ENCODE measurements around the gene ZNF81. TPM values are rescaled to one million over a fixed set of nuclear protein-coding genes. Genes with fewer than 3 reads are reported as not detected.

The ZNF81 gene
- total and polyA plus RNA-seq, 2 of the 4 experiments (the other 2 are of a cell fraction), result 2.1 to 4.5 TPM

DNA sequence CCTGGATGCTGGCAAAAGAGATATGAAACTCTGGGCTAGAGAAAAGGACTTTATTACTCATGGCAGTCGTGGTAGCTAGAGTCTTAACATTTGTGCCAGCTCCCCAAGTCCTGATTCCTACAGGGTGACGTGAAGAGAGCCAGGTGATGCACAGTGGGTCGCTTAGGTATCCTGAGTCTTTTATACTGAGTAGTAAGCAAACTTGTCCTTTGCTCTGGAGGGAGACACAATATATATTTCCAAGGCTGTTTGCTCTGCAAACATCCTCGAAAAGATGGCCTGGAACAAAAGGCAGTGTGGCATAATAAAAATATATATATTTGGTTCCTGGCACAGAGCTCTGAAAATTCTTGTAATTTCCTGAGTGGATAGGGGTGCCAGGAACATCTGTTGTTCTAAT lies 23.0 kb downstream of the ZNF81 start:
- no peak overlapping the region for H3K56ac ChIP-seq (ENCODE audit: extremely low read depth, insufficient read depth, low read length)
- no peaks in the 10 kb centered on the region for H3K9me1 ChIP-seq (ENCODE audit: insufficient read depth, low read length)
- no peak overlapping the region for H3K27ac ChIP-seq (ENCODE audit: insufficient read depth, low read length)
- TF ChIP-seq SMC3 (IDR thresholded peaks at IDR 0.05; ENCODE audit: low read depth, low read length) (no peak), POLR2A (IDR thresholded peaks at IDR 0.05; ENCODE audit: low read depth, low read length) (no peak), MAFK (IDR thresholded peaks at IDR 0.05; ENCODE audit: low read depth, low read length) (no peak), CEBPB (IDR thresholded peaks at IDR 0.05; ENCODE audit: low read depth, low read length) (no peak), NFE2L2 (IDR thresholded peaks at IDR 0.05; ENCODE audit: low read depth, low read length) (no peak)
- TF ChIP-seq, protein P1, sequence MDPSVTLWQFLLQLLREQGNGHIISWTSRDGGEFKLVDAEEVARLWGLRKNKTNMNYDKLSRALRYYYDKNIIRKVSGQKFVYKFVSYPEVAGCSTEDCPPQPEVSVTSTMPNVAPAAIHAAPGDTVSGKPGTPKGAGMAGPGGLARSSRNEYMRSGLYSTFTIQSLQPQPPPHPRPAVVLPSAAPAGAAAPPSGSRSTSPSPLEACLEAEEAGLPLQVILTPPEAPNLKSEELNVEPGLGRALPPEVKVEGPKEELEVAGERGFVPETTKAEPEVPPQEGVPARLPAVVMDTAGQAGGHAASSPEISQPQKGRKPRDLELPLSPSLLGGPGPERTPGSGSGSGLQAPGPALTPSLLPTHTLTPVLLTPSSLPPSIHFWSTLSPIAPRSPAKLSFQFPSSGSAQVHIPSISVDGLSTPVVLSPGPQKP (IDR thresholded peaks at IDR 0.05; ENCODE audit: borderline replicate concordance, low read depth, low read length), result no peak
- TF ChIP-seq, protein P2, sequence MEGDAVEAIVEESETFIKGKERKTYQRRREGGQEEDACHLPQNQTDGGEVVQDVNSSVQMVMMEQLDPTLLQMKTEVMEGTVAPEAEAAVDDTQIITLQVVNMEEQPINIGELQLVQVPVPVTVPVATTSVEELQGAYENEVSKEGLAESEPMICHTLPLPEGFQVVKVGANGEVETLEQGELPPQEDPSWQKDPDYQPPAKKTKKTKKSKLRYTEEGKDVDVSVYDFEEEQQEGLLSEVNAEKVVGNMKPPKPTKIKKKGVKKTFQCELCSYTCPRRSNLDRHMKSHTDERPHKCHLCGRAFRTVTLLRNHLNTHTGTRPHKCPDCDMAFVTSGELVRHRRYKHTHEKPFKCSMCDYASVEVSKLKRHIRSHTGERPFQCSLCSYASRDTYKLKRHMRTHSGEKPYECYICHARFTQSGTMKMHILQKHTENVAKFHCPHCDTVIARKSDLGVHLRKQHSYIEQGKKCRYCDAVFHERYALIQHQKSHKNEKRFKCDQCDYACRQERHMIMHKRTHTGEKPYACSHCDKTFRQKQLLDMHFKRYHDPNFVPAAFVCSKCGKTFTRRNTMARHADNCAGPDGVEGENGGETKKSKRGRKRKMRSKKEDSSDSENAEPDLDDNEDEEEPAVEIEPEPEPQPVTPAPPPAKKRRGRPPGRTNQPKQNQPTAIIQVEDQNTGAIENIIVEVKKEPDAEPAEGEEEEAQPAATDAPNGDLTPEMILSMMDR (conservative IDR thresholded peaks at IDR 0.05; ENCODE audit: low read depth, low read length), result no peak
- no peak overlapping the region for H3K4me2 ChIP-seq (ENCODE audit: low read depth, low read length)
- H2AFZ ChIP-seq (replicated peaks; ENCODE audit: low read length, poor library complexity), result no peak overlapping the region
- POLR2A ChIA-PET (ENCODE audit: unreplicated experiment), result no interaction called here
- H4K20me1 ChIP-seq (ENCODE audit: insufficient read depth, low read length), result no peaks in the 10 kb centered on the region
- H3K79me1 ChIP-seq (ENCODE audit: low read depth in 1 of 2, low read length in 2 of 2), result no peaks in the 10 kb centered on the region
- no peak overlapping the region for H3K14ac ChIP-seq (replicated peaks; ENCODE audit: low read depth, low read length)
- ATAC-seq (ENCODE audit: low read depth) (no peak), DNase-seq (no peak)
- no peaks in the 10 kb centered on the region for H3K27me3 ChIP-seq (ENCODE audit: control insufficient read depth, insufficient read depth, low read length)
- no peak overlapping the region for H2BK5ac ChIP-seq (ENCODE audit: low read depth, low read length, poor library complexity, severe bottlenecking)
- no peak overlapping the region for H4K5ac ChIP-seq (ENCODE audit: low read depth, low read length)
- no peak overlapping the region for H3K18ac ChIP-seq (ENCODE audit: low read depth, low read length)
- H2AK5ac ChIP-seq (ENCODE audit: low read depth, low read length), result no peak overlapping the region
- H3K9ac ChIP-seq (ENCODE audit: low read depth, low read length), result no peak overlapping the region
- no peak overlapping the region for H2AK9ac ChIP-seq (replicated peaks; ENCODE audit: low read depth, low read length, poor library complexity)
- in situ Hi-C loops (cut with MboI; ENCODE audit: low sequenced_read_pairs) (no loop called here), dilution Hi-C loops (cut with HindIII; ENCODE audit: low sequenced_read_pairs, unreplicated experiment) (no loop called here), intact Hi-C loops (cut with micrococcal nuclease) (no loop called here)
- no peak overlapping the region for H3K23ac ChIP-seq (ENCODE audit: low read depth, low read length)
- no peaks in the 10 kb centered on the region for H3K36me3 ChIP-seq (ENCODE audit: control insufficient read depth, insufficient read depth, low read length)
- no TSS peak for BruUV-seq (replicated peaks)
- no CpG with 5 or more reads among the region's 4 CpGs for WGBS, 2 experiments (ENCODE audit: extremely low coverage in 2 of 2, insufficient read length in 1 of 2)
- no peak overlapping the region for H4K8ac ChIP-seq (ENCODE audit: low read depth in 2 of 2, low read length in 2 of 2)
- H2BK20ac ChIP-seq (ENCODE audit: low read depth, low read length), result no peak overlapping the region
- no peak overlapping the region for H3K4ac ChIP-seq (ENCODE audit: low read depth, low read length)
- no peaks in the 10 kb centered on the region for H3K4me1 ChIP-seq (ENCODE audit: control insufficient read depth, insufficient read depth, low read length)
- no peak overlapping the region for H4K91ac ChIP-seq (ENCODE audit: insufficient read depth, low read depth, low read length)
- CTCF ChIA-PET, result no interaction called here
- no peak overlapping the region for H3K4me3 ChIP-seq (ENCODE audit: insufficient read depth, low read depth, low read length)
- H3K9me3 ChIP-seq (ENCODE audit: control insufficient read depth, insufficient read depth, low read length), result no peaks in the 10 kb centered on the region
- H2BK15ac ChIP-seq (ENCODE audit: low read depth, low read length), result no peak overlapping the region
- H2BK120ac ChIP-seq (ENCODE audit: low read depth, low read length), result no peak overlapping the region
